Renal cortical epithelial cell (primary cell): ENCODE measurements around the gene LTA4H. TPM values are rescaled to one million over a fixed set of nuclear protein-coding genes. Genes with fewer than 3 reads are reported as not detected.
"Not testable (repeated sequence)": the region's sequence is repeated elsewhere in the genome, so short reads cannot be mapped to it uniquely, and the experiment has no call there.

Source experiments
- DNase-seq: peaks from one replicate; pipeline ENCODE4 v3.0.0-alpha.2; 2011; ENCODE audit warnings: low read depth
- total RNA-seq: library from RNA; depleted of rRNA; stranded (reverse); fragments of >200 nt; gene quantifications from 2 replicates; pipeline ENCODE4 v1.2.3, GENCODE V29; 2014

The LTA4H gene
- 92.9 and 112 TPM in 2 replicates for total RNA-seq

GRCh38 chr12:96035283-96036236 lies at the start of gene LTA4H:
LTA4H (minus strand) TSS chr12:96035587; CDS start chr12:96035519, 68 bp downstream.
- peak; percentile 97 for DNase-seq

DNA sequence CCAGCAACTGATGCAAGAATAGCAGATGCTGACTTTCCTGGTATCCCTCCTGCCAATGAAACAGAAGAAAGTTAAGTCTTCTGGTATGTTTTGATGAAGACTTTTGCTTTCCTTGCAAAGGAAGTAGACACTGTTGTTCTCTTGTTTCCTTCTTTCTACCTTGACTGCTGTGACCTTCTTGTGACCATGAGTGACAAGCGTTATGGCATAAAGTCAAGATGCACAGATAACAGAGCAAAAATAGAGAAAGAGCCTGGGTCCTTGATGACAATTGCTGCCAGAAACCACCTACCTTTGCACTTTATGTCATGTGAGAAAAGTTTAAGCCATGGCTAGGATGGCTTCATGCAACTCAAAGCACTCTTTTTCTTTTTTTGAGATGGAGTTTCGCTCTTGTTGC lies 49.2 kb upstream of the LTA4H start:
- DNase-seq, result no peak

DNA sequence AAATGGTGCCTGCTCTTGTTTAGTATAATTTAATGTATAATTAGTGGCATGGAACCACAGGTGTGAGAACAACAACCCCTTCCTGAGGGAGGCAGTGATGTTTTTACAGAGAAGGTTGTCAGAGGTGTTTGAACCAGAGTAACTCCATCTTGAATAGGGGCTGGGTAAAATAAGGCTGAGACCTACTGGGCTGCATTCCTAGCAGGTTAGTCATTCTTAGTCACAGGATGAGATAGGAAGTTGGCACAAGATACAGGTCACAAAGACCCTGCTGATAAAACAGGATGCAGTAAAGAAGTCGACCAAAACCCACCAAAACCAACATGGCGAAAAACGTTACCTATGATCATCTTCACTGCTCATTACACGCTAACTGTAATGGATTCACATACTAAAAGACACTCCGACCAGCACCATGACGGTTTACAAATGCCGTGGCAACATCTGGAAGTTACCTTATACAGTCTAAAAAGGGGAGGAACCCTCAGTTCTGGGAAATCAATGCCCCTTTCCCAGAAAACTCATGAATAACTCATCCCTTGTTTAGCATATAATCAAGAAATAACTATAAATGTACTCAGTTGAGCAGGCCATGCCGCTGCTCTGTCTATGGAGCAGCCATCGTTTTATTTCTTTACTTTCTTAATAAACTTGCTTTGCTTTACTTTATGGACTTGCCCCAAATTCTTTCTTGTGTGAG lies 47.8 kb upstream of the LTA4H start:
- DNase-seq, result no peak

DNA sequence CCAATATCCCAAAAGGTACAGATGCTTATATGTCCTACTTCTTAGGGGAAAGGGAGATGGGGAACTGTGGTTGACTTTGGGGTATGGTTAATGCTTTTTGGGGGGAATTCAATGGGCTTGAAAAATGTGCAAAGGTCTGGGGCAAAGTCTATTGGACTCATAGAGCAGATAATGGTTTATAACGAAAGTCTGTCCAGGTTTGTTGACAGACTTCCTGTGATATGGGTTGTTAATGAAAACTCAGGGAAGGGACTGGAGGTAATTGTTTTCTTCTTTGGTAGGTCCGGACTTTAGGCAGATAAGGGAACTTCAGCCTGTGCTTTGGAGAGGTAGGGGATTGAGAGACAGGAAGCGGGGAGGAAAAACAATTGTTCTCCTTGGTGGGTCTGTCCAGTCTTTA lies 46.2 kb upstream of the LTA4H start:
- no peak for DNase-seq

DNA sequence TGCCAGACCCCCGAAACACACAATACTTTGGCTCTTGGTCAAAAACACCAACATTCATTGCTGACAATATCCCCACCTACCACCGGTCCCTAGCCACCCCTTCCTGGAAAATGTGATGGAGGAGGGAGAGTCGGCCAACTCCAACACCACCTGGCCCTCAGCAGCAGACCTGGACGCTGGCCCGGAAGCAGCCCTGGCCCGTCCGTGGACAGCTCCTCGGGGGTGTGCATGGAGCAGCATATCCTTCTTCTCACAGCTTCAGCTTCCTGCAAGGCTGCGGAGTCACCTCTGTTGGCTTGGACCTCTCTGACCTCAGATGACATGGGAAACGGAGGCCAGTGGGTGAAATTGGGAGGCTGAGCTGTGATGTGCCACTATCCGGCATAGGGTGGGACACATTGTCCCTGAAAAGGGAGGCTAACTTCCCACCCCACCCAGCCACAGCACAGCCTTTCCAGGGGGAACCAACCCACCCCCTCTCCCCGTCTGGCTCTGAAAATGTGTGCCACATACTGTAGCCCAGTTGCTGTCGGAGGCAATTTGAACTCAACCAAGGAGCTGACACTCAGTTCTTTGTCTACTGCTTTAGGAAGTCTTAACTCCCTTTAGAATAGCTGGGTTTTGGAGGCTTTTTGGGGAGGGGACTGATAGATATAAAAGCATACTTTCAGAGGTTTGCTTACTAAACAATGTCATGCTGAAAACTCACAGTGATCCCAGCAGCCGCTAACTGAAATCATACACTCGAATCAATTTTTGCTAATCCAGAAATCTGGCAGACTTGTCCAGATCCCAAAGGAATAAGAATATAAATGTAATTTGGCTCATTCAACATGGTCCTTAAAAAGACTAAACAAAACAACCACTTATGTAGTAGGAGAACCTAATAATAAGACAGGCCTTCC lies 43.1 kb upstream of the LTA4H start:
- DNase-seq, result no peak

DNA sequence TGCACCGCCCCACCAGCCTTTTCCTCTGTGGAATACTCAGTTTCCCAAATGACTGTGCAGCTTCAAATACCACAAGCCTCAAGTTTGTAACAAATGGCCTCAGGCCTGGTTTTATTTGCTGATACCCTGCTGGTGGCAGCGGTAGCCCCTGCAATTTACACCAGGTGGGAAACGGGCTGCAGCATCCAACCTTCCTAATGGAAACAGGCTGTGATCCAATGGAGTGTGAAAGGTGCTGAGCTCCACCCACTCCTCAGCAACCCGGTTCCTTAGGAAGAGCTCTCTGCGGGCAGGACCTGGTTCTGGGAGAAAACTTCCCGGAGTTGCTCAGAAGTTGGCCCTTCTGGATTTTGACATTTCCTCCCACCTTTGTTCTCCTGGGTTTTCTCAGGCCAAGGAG lies 41.7 kb upstream of the LTA4H start:
- no peak for DNase-seq

GRCh38 chr12:96075560-96075959 lies 40.2 kb upstream of the LTA4H start:
- no peak for DNase-seq

- DNase-seq, result peak; percentile 74
Measured at GRCh38 chr12:96073346-96074330, 38.3 kb upstream of the LTA4H start.

DNA sequence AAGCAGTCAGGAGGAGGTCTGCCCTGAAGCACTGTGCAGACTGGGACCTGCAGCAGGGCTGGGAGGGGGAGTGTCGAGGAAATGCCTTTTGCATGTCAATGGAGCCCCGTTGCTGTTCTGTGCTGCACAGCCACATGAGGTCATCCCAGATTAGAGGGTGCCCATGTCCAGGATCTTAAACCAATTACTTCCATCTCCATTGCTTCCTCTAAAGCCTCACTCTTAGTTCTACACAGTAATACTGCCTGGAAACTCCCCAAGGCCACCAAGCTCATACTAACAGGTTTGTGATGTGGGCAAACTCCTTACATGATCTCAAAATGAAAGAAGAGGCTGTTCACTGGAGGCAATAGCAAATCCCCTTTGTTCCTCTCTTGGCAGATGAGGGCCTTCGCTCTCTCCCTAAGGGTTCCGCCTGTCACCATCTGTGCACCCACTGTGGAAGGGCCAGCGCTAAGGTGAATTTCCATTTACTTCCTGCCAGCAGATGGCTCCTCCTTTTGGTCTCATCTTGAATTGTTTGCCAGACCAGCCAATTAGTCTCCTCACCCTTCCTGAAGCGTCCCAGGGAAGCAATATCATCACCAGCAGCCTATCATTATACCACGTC lies 35.4 kb upstream of the LTA4H start:
- peak; percentile 10 for DNase-seq

- DNase-seq, result no peak
Measured at GRCh38 chr12:96069511-96070231, 34.3 kb upstream of the LTA4H start.

- DNase-seq, result no peak
Measured at GRCh38 chr12:96068636-96069035, 33.2 kb upstream of the LTA4H start.

DNA sequence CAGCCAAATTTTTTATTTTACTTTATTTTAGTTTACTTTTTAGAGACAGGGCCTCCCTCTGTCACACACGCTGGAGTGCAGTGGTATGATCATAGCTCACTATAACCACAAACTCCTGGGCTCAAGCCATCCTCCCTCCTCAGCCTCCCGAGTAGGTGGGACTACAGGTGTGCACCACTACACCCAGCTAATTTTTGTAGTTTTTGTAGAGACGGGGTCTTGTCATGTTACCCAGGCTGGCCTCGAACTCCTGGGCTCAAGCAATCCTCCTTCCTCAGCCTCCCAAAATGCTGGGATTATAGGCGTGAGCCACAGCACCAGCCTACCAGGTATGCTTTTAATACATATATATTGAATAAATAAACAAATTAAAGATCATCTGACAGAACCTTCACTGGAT lies 32.7 kb upstream of the LTA4H start:
- DNase-seq, result no peak

- not testable (repeated sequence) for DNase-seq
Measured at GRCh38 chr12:96065776-96066175, 30.4 kb upstream of the LTA4H start.

GRCh38 chr12:96064966-96065365 lies 29.6 kb upstream of the LTA4H start:
- no peak for DNase-seq

DNA sequence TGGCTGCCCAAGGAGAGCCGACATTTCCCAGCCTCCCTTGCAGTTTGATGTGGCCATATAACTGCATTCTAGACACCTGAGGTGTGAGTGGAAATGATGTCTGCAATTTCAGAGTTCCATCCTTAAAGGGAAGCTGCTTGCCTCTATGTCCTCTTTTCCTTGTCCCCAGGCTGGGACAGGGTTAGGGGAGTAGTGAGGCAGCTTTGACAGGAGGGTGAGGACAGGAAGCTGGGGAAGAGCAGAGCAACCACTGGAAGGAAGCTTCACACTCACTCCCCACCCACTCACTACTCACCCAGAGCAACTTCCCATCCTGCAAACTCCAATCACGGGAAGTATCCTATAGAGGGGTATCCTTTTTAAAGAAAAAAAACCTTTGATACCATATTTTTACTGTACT lies 28.9 kb upstream of the LTA4H start:
- no peak for DNase-seq

GRCh38 chr12:96063046-96063445 lies 27.7 kb upstream of the LTA4H start:
- peak; percentile 18 for DNase-seq

- peak; percentile 77 for DNase-seq
Measured at GRCh38 chr12:96061864-96062453, 26.6 kb upstream of the LTA4H start.

- DNase-seq, result no peak
Measured at GRCh38 chr12:96061323-96061722, 25.9 kb upstream of the LTA4H start.

DNA sequence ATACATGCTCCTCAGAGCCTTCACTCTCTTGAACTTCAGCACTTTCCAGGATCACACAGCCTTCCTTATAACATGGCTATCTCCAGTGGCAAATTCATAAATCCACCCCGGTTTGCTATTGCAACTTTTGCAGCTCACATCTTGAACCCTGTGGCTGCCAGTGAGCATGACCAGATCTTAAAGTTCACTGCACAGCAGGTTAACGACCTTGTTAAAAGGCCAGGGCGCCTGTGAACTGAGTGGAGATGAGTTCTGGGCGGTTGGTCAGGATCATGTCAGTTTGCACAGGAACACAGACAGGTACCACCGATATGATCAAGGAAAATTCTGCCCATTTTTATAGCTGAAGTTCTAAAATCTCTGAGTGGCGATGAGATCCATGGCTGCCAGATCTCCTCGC lies 24.7 kb upstream of the LTA4H start:
- DNase-seq, result peak; percentile 20
